GM19023 (cell line): ENCODE measurements around the gene TMEM242.
"Not testable (repeated sequence)": the region's sequence is repeated elsewhere in the genome, so short reads cannot be mapped to it uniquely, and the experiment has no call there.

Source experiments
- ATAC-seq: cut with Tn5 transposase; IDR thresholded peaks from one replicate; pipeline ENCODE4 v1.9.1; 2021; ENCODE audit warnings: mild to moderate bottlenecking, moderate library complexity; ENCODE audit not compliant: unreplicated experiment

The TMEM242 gene

GRCh38 chr6:157325069-157325805 lies 1.9 kb upstream of the TMEM242 start:
- ATAC-seq, result no peak

GRCh38 chr6:157323966-157324300 lies 614 bp upstream of the TMEM242 start:
- ATAC-seq, result peak; percentile 21

GRCh38 chr6:157322792-157323254 lies 496 bp downstream of the TMEM242 start:
- ATAC-seq, result peak; percentile 85

- no peak for ATAC-seq
Observed at GRCh38 chr6:157316871-157317814, 6.2 kb downstream of the TMEM242 start.

- peak; percentile 63 for ATAC-seq
Observed at GRCh38 chr6:157314705-157315321, 8.5 kb downstream of the TMEM242 start.

GRCh38 chr6:157313531-157314467 lies 9.5 kb downstream of the TMEM242 start:
- ATAC-seq, result no peak

- no peak for ATAC-seq
Observed at GRCh38 chr6:157312757-157313156, 10.6 kb downstream of the TMEM242 start.

GRCh38 chr6:157310693-157311092 lies 12.6 kb downstream of the TMEM242 start:
- not testable (repeated sequence) for ATAC-seq

- ATAC-seq, result no peak
Observed at GRCh38 chr6:157307661-157308060, 15.7 kb downstream of the TMEM242 start.

GRCh38 chr6:157305670-157306653 lies 17.4 kb downstream of the TMEM242 start:
- ATAC-seq, result no peak

GRCh38 chr6:157304899-157305663 lies 18.2 kb downstream of the TMEM242 start:
- ATAC-seq, result no peak

GRCh38 chr6:157302736-157303135 lies 20.6 kb downstream of the TMEM242 start:
- no peak for ATAC-seq

- no peak for ATAC-seq
Observed at GRCh38 chr6:157300436-157300835, 22.9 kb downstream of the TMEM242 start.

GRCh38 chr6:157300006-157300405 lies 23.3 kb downstream of the TMEM242 start:
- ATAC-seq, result no peak

- ATAC-seq, result no peak
Observed at GRCh38 chr6:157298216-157298724, 25.0 kb downstream of the TMEM242 start.

GRCh38 chr6:157294654-157295053 lies 28.7 kb downstream of the TMEM242 start:
- ATAC-seq, result no peak

- no peak for ATAC-seq
Observed at GRCh38 chr6:157293780-157294179, 29.5 kb downstream of the TMEM242 start.

GRCh38 chr6:157292202-157292601 lies 31.1 kb downstream of the TMEM242 start:
- no peak for ATAC-seq
